Measurements from ENCODE around the gene COL8A1. TPM values are rescaled to one million over a fixed set of nuclear protein-coding genes. Genes with fewer than 3 reads are reported as not detected.
"Not testable (repeated sequence)": the region's sequence is repeated elsewhere in the genome, so short reads cannot be mapped to it uniquely, and the experiment has no call there.

COL8A1 gene
- 10 to 100 TPM; 12.5 to 39.2 (median 22.7) TPM for total RNA-seq
- 1 to 10 TPM; 4.9 to 7.3 TPM for polyA plus RNA-seq
- long read RNA-seq, donor 1, full-length matches to known transcripts, result 30 of 45 reads
- long read RNA-seq, donor 1, partial matches to known transcripts, result 1 of 45 reads
- long read RNA-seq, donor 1, other reads (novel, unspliced or antisense), result 14 of 45 reads
- long read RNA-seq, donor 2, full-length matches to known transcripts, result 170 of 247 reads
- long read RNA-seq, donor 2, partial matches to known transcripts, result 7 of 247 reads
- long read RNA-seq, donor 2, other reads (novel, unspliced or antisense), result 70 of 247 reads
- long read RNA-seq, donor 3, full-length matches to known transcripts, result 42 of 64 reads
- long read RNA-seq, donor 3, partial matches to known transcripts, result 1 of 64 reads
- long read RNA-seq, donor 3, other reads (novel, unspliced or antisense), result 21 of 64 reads

DNA sequence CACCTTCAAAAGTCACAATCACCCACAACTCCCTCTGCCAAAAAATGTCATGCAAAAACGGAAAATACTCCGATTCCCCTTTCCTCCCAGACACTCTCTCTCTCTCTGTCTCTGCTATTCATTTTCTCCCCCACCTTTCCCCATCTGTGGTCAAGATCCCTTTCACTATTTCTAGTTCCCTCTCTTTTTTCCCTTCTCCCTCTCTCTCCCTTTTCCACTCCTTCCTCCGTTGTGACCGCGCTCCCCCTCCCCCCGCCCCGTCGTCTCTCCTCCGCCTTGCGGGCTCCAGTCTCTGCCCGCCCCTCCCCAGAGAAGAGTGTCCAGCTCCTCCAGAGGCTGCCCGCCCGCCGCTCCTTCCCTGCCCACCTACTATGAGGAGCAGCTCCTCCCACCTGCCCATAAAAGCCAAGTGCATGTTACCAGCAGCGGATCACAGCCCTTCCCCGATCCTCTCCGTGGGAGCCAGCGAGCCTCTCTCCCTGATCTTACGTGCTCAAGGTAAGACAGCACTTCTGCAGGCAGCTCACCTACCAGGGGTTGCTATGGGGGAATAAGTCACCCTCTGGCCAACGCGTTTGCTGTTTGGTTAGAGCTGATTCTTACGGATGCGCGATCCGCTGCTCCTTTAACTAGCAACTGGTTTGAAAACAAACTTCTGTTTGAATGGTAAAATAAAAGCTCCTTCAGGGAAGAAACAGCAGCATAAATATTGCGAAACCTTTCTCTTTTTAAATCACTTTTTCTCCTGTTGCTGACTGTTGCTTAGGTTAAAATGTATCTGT is at the start of gene COL8A1:
Gene COL8A1, plus strand, starts transcription at position 428 of the 782 bp plus-strand sequence. CDS start 152,089 bp downstream, outside the sequence.
- Histone ChIP-seq H3K4me3 (peak within 1 kb of the TSS; percentile 22 to 76 (median 58)), H3K27ac (peak within 1 kb of the TSS; percentile 50 to 91 (median 78)), H3K4me1 (peaks cover 0 to 26% (median 5%) of the 10 kb centered on the region in 12 donors), H3K9me3 (no peaks in the 10 kb centered on the region), H3K36me3 (no peaks in the 10 kb centered on the region), H3K27me3 (peaks cover 0 to 39% (median 15%) of the 10 kb centered on the region in 9 donors)
- intact Hi-C loops (cut with DNase I), result loop anchor here in 5 of 10 donors (5.0 to 10.0 kb wide), 6 partner anchors 49 to 141 kb away; no protein-coding TSS in a partner anchor
- TF ChIP-seq, protein P1, sequence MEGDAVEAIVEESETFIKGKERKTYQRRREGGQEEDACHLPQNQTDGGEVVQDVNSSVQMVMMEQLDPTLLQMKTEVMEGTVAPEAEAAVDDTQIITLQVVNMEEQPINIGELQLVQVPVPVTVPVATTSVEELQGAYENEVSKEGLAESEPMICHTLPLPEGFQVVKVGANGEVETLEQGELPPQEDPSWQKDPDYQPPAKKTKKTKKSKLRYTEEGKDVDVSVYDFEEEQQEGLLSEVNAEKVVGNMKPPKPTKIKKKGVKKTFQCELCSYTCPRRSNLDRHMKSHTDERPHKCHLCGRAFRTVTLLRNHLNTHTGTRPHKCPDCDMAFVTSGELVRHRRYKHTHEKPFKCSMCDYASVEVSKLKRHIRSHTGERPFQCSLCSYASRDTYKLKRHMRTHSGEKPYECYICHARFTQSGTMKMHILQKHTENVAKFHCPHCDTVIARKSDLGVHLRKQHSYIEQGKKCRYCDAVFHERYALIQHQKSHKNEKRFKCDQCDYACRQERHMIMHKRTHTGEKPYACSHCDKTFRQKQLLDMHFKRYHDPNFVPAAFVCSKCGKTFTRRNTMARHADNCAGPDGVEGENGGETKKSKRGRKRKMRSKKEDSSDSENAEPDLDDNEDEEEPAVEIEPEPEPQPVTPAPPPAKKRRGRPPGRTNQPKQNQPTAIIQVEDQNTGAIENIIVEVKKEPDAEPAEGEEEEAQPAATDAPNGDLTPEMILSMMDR (IDR thresholded peaks at IDR 0.05), result no peak
- peak in 1 of 2 donors; percentile 41 for TF ChIP-seq POLR2A (IDR thresholded peaks at IDR 0.05)
- ATAC-seq (peak; percentile 71 to 94 (median 88)), DNase-seq (peak; percentile 61 to 80 (median 76))
- 3 to 6% (median 5%) methylated on average over 26 of the region's 26 CpGs for WGBS, 4 donors

- 40 to 94% (median 58%) methylated on average over 2 to 4 of the region's 4 CpGs for WGBS, 4 donors
- intact Hi-C loops (cut with DNase I), result not testable (repeated sequence)
Measured at GRCh38 chr3:99589168-99589567, 49.2 kb upstream of the COL8A1 start.

GRCh38 chr3:99599894-99600293 is 38.5 kb upstream of the COL8A1 start:
- no peaks in the 10 kb centered on the region for H3K9me3 ChIP-seq
- TF ChIP-seq, protein P1 (IDR thresholded peaks at IDR 0.05), result no peak
- no peak for TF ChIP-seq POLR2A (IDR thresholded peaks at IDR 0.05)
- no peaks in the 10 kb centered on the region for H3K36me3 ChIP-seq
- WGBS, 4 donors, result 77 to 81% (median 81%) methylated on average over 5 of the region's 5 CpGs
- no peaks in the 10 kb centered on the region for H3K27me3 ChIP-seq
- no peaks in the 10 kb centered on the region for H3K4me1 ChIP-seq
- DNase-seq (no peak), ATAC-seq (no peak)
- H3K4me3 ChIP-seq, result no peak overlapping the region
- intact Hi-C loops (cut with DNase I), result no loop called here
- H3K27ac ChIP-seq, result no peak overlapping the region

More at GRCh38 chr3:99589168-99589567, 49.2 kb upstream of the COL8A1 start:
- H3K4me1 ChIP-seq, DNase-seq, H3K27ac ChIP-seq, H3K4me3 ChIP-seq, H3K36me3 ChIP-seq, ATAC-seq, H3K9me3 ChIP-seq, H3K27me3 ChIP-seq: not testable (repeated sequence)

DNA sequence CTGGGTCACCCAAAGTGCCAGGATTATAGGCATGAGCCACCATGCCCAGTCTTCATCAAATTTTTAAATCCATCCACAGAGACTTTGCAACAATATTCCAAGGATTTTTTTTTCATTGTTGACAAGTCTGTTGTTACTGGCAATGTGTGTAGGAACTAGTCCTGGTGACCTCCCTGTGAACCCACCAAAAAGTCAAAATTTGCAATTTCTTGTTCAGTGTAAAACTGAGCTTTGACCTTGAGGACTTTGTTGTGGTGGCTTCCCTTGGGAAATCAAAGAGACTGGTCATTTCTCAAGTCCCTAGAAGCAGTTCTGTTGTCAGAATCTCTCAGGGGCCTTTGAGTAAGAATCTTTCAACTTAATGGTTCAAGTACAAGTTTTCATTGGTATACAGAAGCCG is 36.9 kb upstream of the COL8A1 start:
- ATAC-seq, result no peak
- Histone ChIP-seq H3K36me3 (no peaks in the 10 kb centered on the region), H3K27ac (no peak overlapping the region), H3K4me1 (no peaks in the 10 kb centered on the region), H3K9me3 (no peaks in the 10 kb centered on the region), H3K27me3 (no peaks in the 10 kb centered on the region), H3K4me3 (no peak overlapping the region)
- no peak for DNase-seq
- TF ChIP-seq, protein P1 (IDR thresholded peaks at IDR 0.05), result no peak
- intact Hi-C loops (cut with DNase I), result no loop called here
- WGBS, 4 donors, result 81 to 92% (median 88%) methylated on average over 1 of the region's 1 CpG
